Loucy (cell line): Measurements from ENCODE around the gene NRG3.

ENCODE experiments used
- CTCF ChIP-seq: fragments of 200-600 bp; sonication (generic); conservative IDR thresholded peaks from 2 replicates; pipeline ENCODE4 v1.5.1; 2014; ENCODE audit warnings: mild to moderate bottlenecking, antibody characterized with exemption, low read length
- EZH2phosphoT487 ChIP-seq: fragments of 200-600 bp; IDR thresholded peaks from 2 replicates; pipeline ENCODE4 v1.6.1; 2018; ENCODE audit warnings: antibody characterized with exemption, mild to moderate bottlenecking, moderate library complexity, borderline replicate concordance

- TF ChIP-seq CTCF (no peak), EZH2phosphoT487 (no peak)
Observed at GRCh38 chr10:82908751-82909150, 1033.8 kb downstream of the NRG3 start.
